Measurements from ENCODE around the gene GPC6. TPM values are rescaled to one million over a fixed set of nuclear protein-coding genes. Genes with fewer than 3 reads are reported as not detected.

GPC6 gene
- polyA plus RNA-seq, 1 donor from 2014 or later, result 9.0 TPM

GRCh38 chr13:93736909-93737308 is 510.3 kb downstream of the GPC6 start:
- TF ChIP-seq MXI1 (conservative IDR thresholded peaks at IDR 0.05; ENCODE audit: poor library complexity, severe bottlenecking) (no peak), POLR2AphosphoS5 (IDR thresholded peaks at IDR 0.05) (no peak), SMC3 (conservative IDR thresholded peaks at IDR 0.05; ENCODE audit: poor library complexity) (no peak), EP300 (conservative IDR thresholded peaks at IDR 0.05; ENCODE audit: poor library complexity, severe bottlenecking) (no peak), REST (IDR thresholded peaks at IDR 0.05; ENCODE audit: borderline replicate concordance) (no peak), RAD21 (conservative IDR thresholded peaks at IDR 0.05) (no peak), EZH2 (IDR thresholded peaks at IDR 0.05; ENCODE audit: borderline replicate concordance, insufficient read depth, low read length, poor library complexity, severe bottlenecking) (no peak), CTCF (IDR thresholded peaks at IDR 0.05; ENCODE audit: poor library complexity, severe bottlenecking) (no peak), TAF1 (IDR thresholded peaks at IDR 0.05; ENCODE audit: low read depth) (no peak)
- H3K27ac ChIP-seq (ENCODE audit: low read length), result no peak overlapping the region

GRCh38 chr13:93740334-93740733 is 513.7 kb downstream of the GPC6 start:
- H3K36me3 ChIP-seq (ENCODE audit: insufficient read depth, low read length), result no peaks in the 10 kb centered on the region
- H2AFZ ChIP-seq (ENCODE audit: low read depth, low read length), result no peak overlapping the region
- H3K9ac ChIP-seq (ENCODE audit: low read length), result no peak overlapping the region
- H3K9me3 ChIP-seq (ENCODE audit: low read length), result no peaks in the 10 kb centered on the region
- H3K27ac ChIP-seq (ENCODE audit: low read length), result no peak overlapping the region
- H3F3A ChIP-seq (ENCODE audit: insufficient read depth, low read length, poor library complexity, severe bottlenecking), result no peaks in the 10 kb centered on the region
- H3K79me2 ChIP-seq (replicated peaks; ENCODE audit: insufficient read depth, low read length), result no peaks in the 10 kb centered on the region
- no peaks in the 10 kb centered on the region for H4K20me1 ChIP-seq (ENCODE audit: insufficient read depth)
- no peaks in the 10 kb centered on the region for H3K9me2 ChIP-seq (ENCODE audit: insufficient read depth, low read length)
- H3K4me2 ChIP-seq (ENCODE audit: low read length), result no peak overlapping the region
- TF ChIP-seq REST (IDR thresholded peaks at IDR 0.05; ENCODE audit: borderline replicate concordance), result no peak
- TF ChIP-seq CTCF (IDR thresholded peaks at IDR 0.05; ENCODE audit: poor library complexity, severe bottlenecking), result no peak
- no peak for TF ChIP-seq POLR2AphosphoS5 (IDR thresholded peaks at IDR 0.05)
- no peak for TF ChIP-seq EP300 (conservative IDR thresholded peaks at IDR 0.05; ENCODE audit: poor library complexity, severe bottlenecking)
- TF ChIP-seq TAF1 (IDR thresholded peaks at IDR 0.05; ENCODE audit: low read depth), result no peak
- no peak for TF ChIP-seq EZH2 (IDR thresholded peaks at IDR 0.05; ENCODE audit: borderline replicate concordance, insufficient read depth, low read length, poor library complexity, severe bottlenecking)
- no peak for TF ChIP-seq MXI1 (conservative IDR thresholded peaks at IDR 0.05; ENCODE audit: poor library complexity, severe bottlenecking)
- no peak for TF ChIP-seq RAD21 (conservative IDR thresholded peaks at IDR 0.05)
- no peak for TF ChIP-seq SMC3 (conservative IDR thresholded peaks at IDR 0.05; ENCODE audit: poor library complexity)
- no peaks in the 10 kb centered on the region for H3K27me3 ChIP-seq (ENCODE audit: insufficient read depth, low read depth, low read length)
- no peak overlapping the region for H3K4me3 ChIP-seq (ENCODE audit: low read length)

More at GRCh38 chr13:93736909-93737308, 510.3 kb downstream of the GPC6 start:
- no peaks in the 10 kb centered on the region for H3K79me2 ChIP-seq (replicated peaks; ENCODE audit: insufficient read depth, low read length)
- no peaks in the 10 kb centered on the region for H3K9me2 ChIP-seq (ENCODE audit: insufficient read depth, low read length)
- peaks cover 4% of the 10 kb centered on the region for H3F3A ChIP-seq (ENCODE audit: insufficient read depth, low read length, poor library complexity, severe bottlenecking)
- no peaks in the 10 kb centered on the region for H4K20me1 ChIP-seq (ENCODE audit: insufficient read depth)
- no peaks in the 10 kb centered on the region for H3K9me3 ChIP-seq (ENCODE audit: low read length)
- no peaks in the 10 kb centered on the region for H3K36me3 ChIP-seq (ENCODE audit: insufficient read depth, low read length)
- no peak overlapping the region for H3K4me3 ChIP-seq (ENCODE audit: low read length)
- no peak overlapping the region for H3K9ac ChIP-seq (ENCODE audit: low read length)
- no peaks in the 10 kb centered on the region for H3K27me3 ChIP-seq (ENCODE audit: insufficient read depth, low read depth, low read length)
- no peak overlapping the region for H2AFZ ChIP-seq (ENCODE audit: low read depth, low read length)
- H3K4me2 ChIP-seq (ENCODE audit: low read length), result no peak overlapping the region

Measured in neural cell (in vitro differentiated cells).